ENCODE data around the gene AFAP1. TPM values are rescaled to one million over a fixed set of nuclear protein-coding genes. Genes with fewer than 3 reads are reported as not detected.

Gene AFAP1
- total and polyA plus RNA-seq, 8 donors, result 23.6 to 31.4 (median 27.4) TPM

GRCh38 chr4:7985891-7986441 lies 46.3 kb upstream of the AFAP1 start:
- DNase-seq (no peak), ATAC-seq (no peak)
- Histone ChIP-seq H3K9me3 (no peaks in the 10 kb centered on the region), H3K4me1 (no peaks in the 10 kb centered on the region), H3K27me3 (no peaks in the 10 kb centered on the region), H3K27ac (no peak overlapping the region), H3K4me3 (no peak overlapping the region), H3K36me3 (no peaks in the 10 kb centered on the region)
- TF ChIP-seq CTCF (IDR thresholded peaks at IDR 0.05), result no peak
- intact Hi-C loops (cut with DNase I), result loop anchor here in 1 of 2 donors (5.0 kb wide), 1 partner anchor 184 kb away; no protein-coding TSS in a partner anchor

GRCh38 chr4:7985072-7985471 lies 45.4 kb upstream of the AFAP1 start:
- ATAC-seq (no peak), DNase-seq (no peak)
- no peak overlapping the region for H3K4me3 ChIP-seq
- intact Hi-C loops (cut with DNase I), result loop anchor here in 1 of 2 donors (5.0 kb wide), 1 partner anchor 183 kb away; no protein-coding TSS in a partner anchor
- no peak overlapping the region for H3K27ac ChIP-seq
- no peaks in the 10 kb centered on the region for H3K36me3 ChIP-seq
- no peaks in the 10 kb centered on the region for H3K4me1 ChIP-seq
- no peaks in the 10 kb centered on the region for H3K27me3 ChIP-seq
- no peaks in the 10 kb centered on the region for H3K9me3 ChIP-seq
- no peak for TF ChIP-seq CTCF (IDR thresholded peaks at IDR 0.05)

GRCh38 chr4:7984286-7984925 lies 44.7 kb upstream of the AFAP1 start:
- no peak overlapping the region for H3K27ac ChIP-seq
- ATAC-seq, result no peak
- intact Hi-C loops (cut with DNase I), result no loop called here
- H3K4me1 ChIP-seq, result no peaks in the 10 kb centered on the region
- no peak overlapping the region for H3K4me3 ChIP-seq
- no peaks in the 10 kb centered on the region for H3K9me3 ChIP-seq
- TF ChIP-seq CTCF (IDR thresholded peaks at IDR 0.05), result no peak
- peak in 1 of 4 donors; percentile 45 for DNase-seq
- no peaks in the 10 kb centered on the region for H3K27me3 ChIP-seq
- H3K36me3 ChIP-seq, result no peaks in the 10 kb centered on the region

GRCh38 chr4:7983296-7983695 lies 43.6 kb upstream of the AFAP1 start:
- intact Hi-C loops (cut with DNase I), result no loop called here
- Histone ChIP-seq H3K4me1 (peaks cover 0 to 4% of the 10 kb centered on the region in 2 donors), H3K9me3 (no peaks in the 10 kb centered on the region), H3K4me3 (no peak overlapping the region), H3K36me3 (no peaks in the 10 kb centered on the region), H3K27ac (no peak overlapping the region), H3K27me3 (no peaks in the 10 kb centered on the region)
- DNase-seq, result no peak
- ATAC-seq, result no peak
- TF ChIP-seq CTCF (IDR thresholded peaks at IDR 0.05), result no peak

- ATAC-seq (peak; percentile 33), DNase-seq (no peak)
- peaks cover 0 to 10% of the 10 kb centered on the region in 2 donors for H3K4me1 ChIP-seq
- no peak overlapping the region for H3K4me3 ChIP-seq
- TF ChIP-seq CTCF (IDR thresholded peaks at IDR 0.05), result no peak
- no peaks in the 10 kb centered on the region for H3K36me3 ChIP-seq
- H3K9me3 ChIP-seq, result no peaks in the 10 kb centered on the region
- intact Hi-C loops (cut with DNase I), result no loop called here
- no peak overlapping the region for H3K27ac ChIP-seq
- no peaks in the 10 kb centered on the region for H3K27me3 ChIP-seq
Observed at GRCh38 chr4:7981738-7982394, 42.2 kb upstream of the AFAP1 start.

Data from left lung (tissue), 10 donors.